K562 (cell line): ENCODE results near the gene PTPRC. TPM values are rescaled to one million over a fixed set of nuclear protein-coding genes. Genes with fewer than 3 reads are reported as not detected.

Experiments
- ATAC-seq: fragments of 200-7000 bp; cut with Tn5 transposase; 3 replicates; pipeline ENCODE4 v1.9.1; 2020; ENCODE audit warnings: moderate library complexity
- BruUV-seq: library from RNA; stranded (reverse); fragments of 400-500 nt; replicated peaks from 2 replicates; lab custom pipeline; 2021; lab: Mats Ljungman, UMichigan
- CTCF ChIA-PET: fragments of 300-600 bp; formaldehyde crosslinking; extraction: SDS; loops from one replicate; lab custom pipeline; 2021; ENCODE audit warnings: low intra/inter-chr PET ratio; lab: Yijun Ruan, JAX
- POLR2A ChIA-PET: fragments of 300-600, 350-650 bp; sonication (Branson Sonifier 250); formaldehyde crosslinking; extraction: SDS; loops from one replicate; lab custom pipeline; 2021; ENCODE audit warnings: antibody characterized with exemption, inconsistent platforms; lab: Yijun Ruan, JAX
- DNase-seq, 4 experiments: peaks; one replicate each; pipeline versions ENCODE4 v3.0.0 to v3.0.0-alpha.2; 2011 to 2018; ENCODE audit warnings: low spot score in 3 of 4, mixed read lengths in 3 of 4; ENCODE audit errors: extremely low read depth in 1 of 4
- FAIRE-seq: peaks from 2 replicates; lab custom pipeline; 2011; peaks lifted over from hg19 to GRCh38; lab: Jason Lieb, UNC
- H2AFZ ChIP-seq: 2 replicates; pipeline ENCODE4 v1.6.0; 2011; ENCODE audit warnings: low read depth, low read length, control low read depth, inconsistent platforms
- H3K27ac ChIP-seq: fragments of 200-600 bp; 3 replicates; pipeline ENCODE4 v1.8.0; 2011; ENCODE audit warnings: low read depth, mild to moderate bottlenecking, control low read depth, inconsistent platforms, low read length, moderate library complexity, mixed read lengths; ENCODE audit errors: extremely low read depth
- H3K27me3 ChIP-seq, 2 experiments: fragments of 300-600 bp in 1 of 2; 2 replicates in 1 of 2; 3 replicates in 1 of 2; pipeline versions ENCODE4 v1.6.0 to v1.8.0; 2011; ENCODE audit warnings: inconsistent platforms in 2 of 2, low read length in 2 of 2, mild to moderate bottlenecking in 1 of 2, mixed read lengths in 1 of 2, moderate library complexity in 1 of 2; ENCODE audit not compliant: control insufficient read depth in 2 of 2, insufficient read depth in 2 of 2
- H3K36me3 ChIP-seq: fragments of 300-600 bp; 3 replicates; pipeline ENCODE4 v1.8.0; 2011; ENCODE audit warnings: mild to moderate bottlenecking, low read length, inconsistent platforms; ENCODE audit not compliant: control insufficient read depth, insufficient read depth
- H3K4me1 ChIP-seq, 2 experiments: fragments of 200-600 bp in 1 of 2; replicated peaks in 1 of 2; 2 replicates in 1 of 2; 3 replicates in 1 of 2; pipeline versions ENCODE4 v1.5.1 to v1.8.0; 2011; ENCODE audit warnings: inconsistent platforms in 2 of 2, low read length in 2 of 2, mild to moderate bottlenecking in 1 of 2, mixed read lengths in 1 of 2, moderate library complexity in 1 of 2; ENCODE audit not compliant: control insufficient read depth in 2 of 2, insufficient read depth in 2 of 2
- H3K4me2 ChIP-seq: 2 replicates; pipeline ENCODE4 v1.6.1; 2011; ENCODE audit warnings: low read length, control low read depth, inconsistent platforms, mixed read lengths; ENCODE audit not compliant: insufficient read depth
- H3K4me3 ChIP-seq: fragments of 200-600 bp; sonication (generic), shearing (Covaris generic); 2 replicates; pipeline ENCODE4 v1.5.1; 2016; ENCODE audit warnings: control low read depth, inconsistent platforms
- H3K79me2 ChIP-seq: fragments of 200-600 bp; 3 replicates; pipeline ENCODE4 v1.8.0; 2011; ENCODE audit warnings: low read length, inconsistent platforms; ENCODE audit not compliant: control insufficient read depth, insufficient read depth
- H3K9ac ChIP-seq, 2 experiments: 2 replicates each; pipeline versions ENCODE4 v1.6.0 to v1.6.1; 2011; ENCODE audit warnings: low read depth in 2 of 2, low read length in 2 of 2, control low read depth in 1 of 2, inconsistent platforms in 1 of 2, mild to moderate bottlenecking in 1 of 2, mixed read lengths in 1 of 2; ENCODE audit not compliant: insufficient read depth in 1 of 2
- H3K9me1 ChIP-seq: one replicate; pipeline ENCODE4 v1.6.0; 2011; ENCODE audit warnings: inconsistent platforms, mild to moderate bottlenecking, low read length, moderate library complexity; ENCODE audit not compliant: control insufficient read depth, insufficient read depth
- H3K9me3 ChIP-seq: replicated peaks from 2 replicates; pipeline ENCODE4 v1.5.1; 2011; ENCODE audit warnings: low read depth, low read length, inconsistent platforms; ENCODE audit not compliant: control insufficient read depth, insufficient read depth
- H4K20me1 ChIP-seq: replicated peaks from 2 replicates; pipeline ENCODE4 v1.6.1; 2011; ENCODE audit warnings: low read length, inconsistent platforms, mixed read lengths; ENCODE audit not compliant: control insufficient read depth, insufficient read depth
- SP1 ChIP-seq: sonication (generic); formaldehyde crosslinking; IDR thresholded peaks from 2 replicates; pipeline ENCODE4 v1.8.1; 2022; ENCODE audit warnings: mild to moderate bottlenecking, missing genetic modification reagents
- ZBTB40 ChIP-seq, 2 experiments: fragments of 450-650 bp in 1 of 2; sonication (generic) in 1 of 2; formaldehyde crosslinking in 1 of 2; IDR thresholded peaks; 2 replicates each; pipeline versions ENCODE4 v1.7.1 to v1.9.0; 2016 to 2022; ENCODE audit warnings: inconsistent platforms in 1 of 2, mild to moderate bottlenecking in 1 of 2, missing genetic modification reagents in 1 of 2
- ZNF311 ChIP-seq: fragments of 250-450 bp; sonication (Bioruptor Pico); IDR thresholded peaks from 2 replicates; pipeline ENCODE4 v1.4.0; 2020; ENCODE audit warnings: mild to moderate bottlenecking, moderate library complexity
- ZSCAN29 ChIP-seq: fragments of 450-650 bp; IDR thresholded peaks from 2 replicates; pipeline ENCODE4 v1.6.1; 2017
- WGBS: fragments of 100-300 bp; shearing (Covaris generic); methylation state at CpG from one replicate; pipeline ENCODE4 v1.1.6; 2016; ENCODE audit warnings: low coverage, mixed read lengths; ENCODE audit not compliant: insufficient coverage; ENCODE audit errors: missing lambda C conversion rate; 5-methylcytosine and 5-hydroxymethylcytosine counted together
- in situ Hi-C: fragments of 300-500 bp; cut with MboI; formaldehyde crosslinking; loops from 4 replicates; pipeline ENCODE4 v1.15.0; 2018; ENCODE audit warnings: inconsistent platforms, mixed read lengths
- intact Hi-C: fragments of 100-400 bp; cut with micrococcal nuclease; formaldehyde crosslinking; loops from 2 replicates; pipeline ENCODE4 v1.14.2; 2022
- polyA plus RNA-seq, 8 experiments: library from polyadenylated mRNA; depleted of rRNA in 4 of 8; stranded (reverse) in 5 of 8; unstranded in 3 of 8; fragments of >200 nt; fragmentation: Nextera tagmentation in 2 of 8; fragmentation: Illumina TruSeq in 1 of 8; extraction: Ambion mirVana in 2 of 8; extraction: Trizol in 1 of 8; gene quantifications; 2 replicates each; pipeline versions ENCODE4 v1.2.1 to v1.2.3, GENCODE V29; 2011 to 2014; ENCODE audit warnings: inconsistent platforms in 1 of 8, missing spikeins in 1 of 8
- total RNA-seq, 7 experiments: library from RNA; depleted of rRNA in 6 of 7; stranded (reverse); fragments of >200 nt in 6 of 7; fragmentation: Illumina TruSeq in 2 of 7; extraction: Trizol in 2 of 7; gene quantifications; 2 replicates each; pipeline versions ENCODE4 v1.2.1 to v1.2.3, GENCODE V29; 2011 to 2021; ENCODE audit warnings: low replicate concordance in 1 of 7

Gene PTPRC
- total and polyA plus RNA-seq, 9 of the 15 experiments (the other 6 are each of a cell fraction or from before 2014, with no cell fraction given) = 7.1 to 107 (median 62.9) TPM

- Histone ChIP-seq H3K9me3 (no peaks in the 10 kb centered on the region; the same call in 1 of the 2 replicates), H2AFZ (peak overlapping the region; percentile 78; the same call in 1 of the 2 replicates), H3K4me3 (no peak overlapping the region), H3K27ac (peak overlapping the region; percentile 91; the same call in 2 of the 3 replicates), H3K9ac (peak overlapping the region in 1 of 2 experiments; percentile 79; a peak in 2 of 4 replicates), H3K27me3 (no peaks in the 10 kb centered on the region), H3K4me2 (peak overlapping the region; percentile 49; the same call in 1 of the 2 replicates), H4K20me1 (no peaks in the 10 kb centered on the region), H3K36me3 (no peaks in the 10 kb centered on the region), H3K9me1 (no peaks in the 10 kb centered on the region), H3K4me1 (peaks cover 4 to 5% of the 10 kb centered on the region in 2 experiments; a peak in 4 of 5 replicates), H3K79me2 (peaks cover 34% of the 10 kb centered on the region)
- ATAC-seq (no peak), FAIRE-seq (no peak), DNase-seq (no peak)
- WGBS = 33% methylated on average over 2 of the region's 2 CpGs
- no TSS peak for BruUV-seq
- ChIA-PET POLR2A (interaction anchor here (0.7 to 2.0 kb wide), 3 partner anchors 15 to 186 kb away, joined by 3 to 8 read pairs (median 5); no protein-coding TSS in a partner anchor), CTCF (no interaction called here)
- intact Hi-C loops = loop anchor here (1.0 to 2.0 kb wide), 3 partner anchors 42 to 158 kb away; no protein-coding TSS in a partner anchor
- TF ChIP-seq ZNF311 (0 out of 2 replicates have a peak, but pooled peaks have one; percentile 9), SP1 (no peak), ZSCAN29 (no peak), ZBTB40 (IDR thresholded peaks at IDR 0.05) (0 out of 2 replicates have a peak, but pooled peaks have one; percentile 21), ZBTB40 (CRISPR knock-in tag; IDR thresholded peaks at IDR 0.05) (no peak)
- in situ Hi-C loops = no loop called here
Observed at GRCh38 chr1:198682850-198683249, 44.0 kb downstream of the PTPRC start.
